K562 (cell line): ENCODE data around the gene CLIP1. TPM values are rescaled to one million over a fixed set of nuclear protein-coding genes. Genes with fewer than 3 reads are reported as not detected.

Source experiments
- ATF1 ChIP-seq, 2 experiments: fragments of 450-650 bp in 1 of 2; IDR thresholded peaks; 2 replicates each; pipeline ENCODE4 v1.6.1; 2016; ENCODE audit warnings: missing compliant biosample characterization in 1 of 2, missing genetic modification characterization in 1 of 2
- C11orf30 ChIP-seq: fragments of 450-650 bp; IDR thresholded peaks from 2 replicates; pipeline ENCODE4 v1.6.1; 2016; ENCODE audit warnings: low read depth, mild to moderate bottlenecking
- CBX2 ChIP-seq: fragments of 200-600 bp; sonication (generic); IDR thresholded peaks from one replicate; pipeline ENCODE4 v1.6.1; 2012; ENCODE audit warnings: mild to moderate bottlenecking, low read length, inconsistent platforms; ENCODE audit not compliant: insufficient read depth, poor library complexity, severe bottlenecking
- CEBPG ChIP-seq, 3 experiments: fragments of 200-800 bp in 1 of 3; sonication (Bioruptor generic) in 1 of 3; sonication (generic) in 1 of 3; formaldehyde crosslinking in 1 of 3; IDR thresholded peaks in 2 of 3; conservative IDR thresholded peaks in 1 of 3; 2 replicates each; pipeline versions ENCODE4 v1.6.1 to v1.8.0; 2016 to 2022; ENCODE audit warnings: missing compliant biosample characterization in 2 of 3, missing genetic modification characterization in 2 of 3, mild to moderate bottlenecking in 1 of 3, missing genetic modification reagents in 1 of 3
- CTCF ChIP-seq, 3 experiments: IDR thresholded peaks in 2 of 3; conservative IDR thresholded peaks in 1 of 3; 2 replicates each; pipeline ENCODE4 v1.5.1; 2011 to 2012; ENCODE audit warnings: low read length in 3 of 3, mild to moderate bottlenecking in 3 of 3, control low read depth in 2 of 3, improper control_type of control experiment in 1 of 3, inconsistent platforms in 1 of 3, low read depth in 1 of 3, mixed read lengths in 1 of 3, moderate library complexity in 1 of 3; ENCODE audit not compliant: insufficient read depth in 2 of 3
- DACH1 ChIP-seq: fragments of 450-650 bp; IDR thresholded peaks from 2 replicates; pipeline ENCODE4 v1.6.1; 2018; ENCODE audit not compliant: partially characterized antibody
- FUS ChIP-seq: fragments of 200-400 bp; formaldehyde crosslinking; optimal IDR thresholded peaks from 2 replicates; pipeline ENCODE3; 2017; ENCODE audit warnings: low read depth, low read length
- HNRNPK ChIP-seq: fragments of 200-400 bp; formaldehyde crosslinking; IDR thresholded peaks from one replicate; pipeline ENCODE4 v1.6.1; 2018; ENCODE audit warnings: mild to moderate bottlenecking, low read depth, low read length; ENCODE audit not compliant: poor library complexity, severe bottlenecking
- HNRNPUL1 ChIP-seq: fragments of 200-400 bp; formaldehyde crosslinking; IDR thresholded peaks from 2 replicates; pipeline ENCODE4 v1.6.1; 2017; ENCODE audit warnings: low read length
- JUND ChIP-seq, 2 experiments: IDR thresholded peaks; 2 replicates in 1 of 2; 3 replicates in 1 of 2; pipeline ENCODE4 v1.6.1; 2011; ENCODE audit warnings: borderline replicate concordance in 2 of 2, low read depth in 2 of 2, low read length in 2 of 2, improper control_type of control experiment in 1 of 2, missing biosample characterization in 1 of 2, missing genetic modification characterization in 1 of 2, missing genetic modification reagents in 1 of 2
- KDM1A ChIP-seq, 2 experiments: fragments of 450-650 bp; IDR thresholded peaks; 2 replicates each; pipeline ENCODE4 v1.6.1; 2016; ENCODE audit warnings: mild to moderate bottlenecking in 2 of 2
- MCM2 ChIP-seq: fragments of 450-650 bp; IDR thresholded peaks from 2 replicates; pipeline ENCODE4 v1.6.1; 2017; ENCODE audit warnings: low read depth, mild to moderate bottlenecking
- MEIS2 ChIP-seq: fragments of 450-650 bp; IDR thresholded peaks from 2 replicates; pipeline ENCODE4 v1.6.1; 2014; ENCODE audit warnings: mild to moderate bottlenecking; ENCODE audit not compliant: partially characterized antibody
- MTA3 ChIP-seq: fragments of 450-650 bp; formaldehyde crosslinking; IDR thresholded peaks from 2 replicates; pipeline ENCODE4 v1.6.1; 2017; ENCODE audit warnings: mild to moderate bottlenecking, borderline replicate concordance
- MYBL2 ChIP-seq, 2 experiments: fragments of 450-650 bp in 1 of 2; sonication (generic) in 1 of 2; formaldehyde crosslinking in 1 of 2; IDR thresholded peaks; 2 replicates each; pipeline versions ENCODE4 v1.6.1 to v1.8.1; 2017 to 2022; ENCODE audit warnings: borderline replicate concordance in 1 of 2, inconsistent platforms in 1 of 2, low read depth in 1 of 2, mild to moderate bottlenecking in 1 of 2, missing genetic modification reagents in 1 of 2, moderate library complexity in 1 of 2
- NFATC3 ChIP-seq: fragments of 450-650 bp; IDR thresholded peaks from 2 replicates; pipeline ENCODE4 v1.6.1; 2017; ENCODE audit warnings: mild to moderate bottlenecking
- NFE2L1 ChIP-seq: fragments of 450-650 bp; IDR thresholded peaks from 2 replicates; pipeline ENCODE4 v1.6.1; 2016; ENCODE audit warnings: missing genetic modification characterization, low read depth, mild to moderate bottlenecking, missing compliant biosample characterization, moderate library complexity, borderline replicate concordance
- NR2C1 ChIP-seq, 2 experiments: fragments of 450-650 bp; IDR thresholded peaks; 2 replicates each; pipeline ENCODE4 v1.6.1; 2017; ENCODE audit warnings: mild to moderate bottlenecking in 2 of 2, antibody characterized with exemption in 1 of 2, inconsistent platforms in 1 of 2, missing compliant biosample characterization in 1 of 2, missing genetic modification characterization in 1 of 2
- POLR2AphosphoS2 ChIP-seq: IDR thresholded peaks from 2 replicates; pipeline ENCODE4 v1.6.1; 2012; ENCODE audit warnings: low read length, improper control_type of control experiment
- POLR2H ChIP-seq: IDR thresholded peaks from 2 replicates; pipeline ENCODE4 v1.6.1; 2016; ENCODE audit warnings: missing genetic modification characterization, low read depth, mild to moderate bottlenecking, control low read depth, missing compliant biosample characterization, moderate library complexity
- SNIP1 ChIP-seq: fragments of 450-650 bp; IDR thresholded peaks from 2 replicates; pipeline ENCODE4 v1.7.1; 2017; ENCODE audit warnings: low read depth, mild to moderate bottlenecking
- ZKSCAN3 ChIP-seq: fragments of 250-450 bp; sonication (Bioruptor Pico); IDR thresholded peaks from 2 replicates; pipeline ENCODE4 v1.4.0; 2020
- ZNF143 ChIP-seq: sonication (generic); formaldehyde crosslinking; IDR thresholded peaks from 2 replicates; pipeline ENCODE4 v1.9.0; 2022; ENCODE audit warnings: mild to moderate bottlenecking, missing genetic modification reagents
- ZNF644 ChIP-seq: fragments of 200-800 bp; sonication (Bioruptor generic); IDR thresholded peaks from 2 replicates; pipeline ENCODE4 v1.6.1; 2016; ENCODE audit warnings: low read depth, missing genetic modification characterization, missing compliant biosample characterization
- ZNF707 ChIP-seq: fragments of 250-450 bp; sonication (Bioruptor Pico); conservative IDR thresholded peaks from 2 replicates; pipeline ENCODE4 v1.8.0; 2022; ENCODE audit warnings: inconsistent platforms, mild to moderate bottlenecking, moderate library complexity
- ZNF77 ChIP-seq: fragments of 250-450 bp; sonication (Bioruptor Pico); IDR thresholded peaks from 2 replicates; pipeline ENCODE4 v1.5.0; 2020
- ZNF830 ChIP-seq: fragments of 250-450 bp; sonication (Bioruptor Pico); IDR thresholded peaks from 2 replicates; pipeline ENCODE4 v1.5.0; 2021; ENCODE audit warnings: mild to moderate bottlenecking
- polyA plus RNA-seq, 8 experiments: library from polyadenylated mRNA; depleted of rRNA in 4 of 8; stranded (reverse) in 5 of 8; unstranded in 3 of 8; fragments of >200 nt; fragmentation: Nextera tagmentation in 2 of 8; fragmentation: Illumina TruSeq in 1 of 8; extraction: Ambion mirVana in 2 of 8; extraction: Trizol in 1 of 8; gene quantifications; 2 replicates each; pipeline versions ENCODE4 v1.2.1 to v1.2.3, GENCODE V29; 2011 to 2014; ENCODE audit warnings: inconsistent platforms in 1 of 8, missing spikeins in 1 of 8
- total RNA-seq, 7 experiments: library from RNA; depleted of rRNA in 6 of 7; stranded (reverse); fragments of >200 nt in 6 of 7; fragmentation: Illumina TruSeq in 2 of 7; extraction: Trizol in 2 of 7; gene quantifications; 2 replicates each; pipeline versions ENCODE4 v1.2.1 to v1.2.3, GENCODE V29; 2011 to 2021; ENCODE audit warnings: low replicate concordance in 1 of 7

The CLIP1 gene
- total and polyA plus RNA-seq, 9 of the 15 experiments (the other 6 are each of a cell fraction or from before 2014, with no cell fraction given): 5.8 to 33.9 (median 27.6) TPM

- TF ChIP-seq ZNF77 (no peak), POLR2AphosphoS2 (0 out of 2 replicates have a peak, but pooled peaks have one; percentile 69), C11orf30 (peak; percentile 100), NFATC3 (no peak), CEBPG (CRISPR knock-in tag; IDR thresholded peaks at IDR 0.05) (no peak; the same call in 1 of the 2 replicates), CEBPG (tag; conservative IDR thresholded peaks at IDR 0.05 in 1 of 2, IDR thresholded peaks at IDR 0.05 in 1 of 2) (no peak), ZNF143 (CRISPR knock-in tag) (no peak), HNRNPK (no peak), ATF1 (CRISPR knock-in tag; IDR thresholded peaks at IDR 0.05) (peak; percentile 70), ATF1 (tag; IDR thresholded peaks at IDR 0.05) (peak; percentile 98), NR2C1 (IDR thresholded peaks at IDR 0.05) (peak; percentile 70), NR2C1 (tag; IDR thresholded peaks at IDR 0.05) (peak; percentile 69), KDM1A (IDR thresholded peaks at IDR 0.05) (no peak), HNRNPUL1 (no peak), SNIP1 (no peak), JUND (IDR thresholded peaks at IDR 0.05; ENCODE audit: borderline replicate concordance, low read depth, low read length) (peak; percentile 43), JUND (tag; IDR thresholded peaks at IDR 0.05; ENCODE audit: borderline replicate concordance, low read depth, low read length) (no peak; the same call in 2 of the 3 replicates), ZKSCAN3 (CRISPR knock-in tag) (no peak), ZNF707 (CRISPR knock-in tag) (no peak), POLR2H (peak; percentile 49), MTA3 (peak; percentile 66; the same call in 1 of the 2 replicates), NFE2L1 (tag) (no peak), ZNF830 (CRISPR knock-in tag) (no peak), FUS (no peak), CBX2 (no peak), MYBL2 (IDR thresholded peaks at IDR 0.05; ENCODE audit: low read depth) (no peak; the same call in 1 of the 2 replicates), MYBL2 (CRISPR knock-in tag; IDR thresholded peaks at IDR 0.05; ENCODE audit: borderline replicate concordance) (no peak), CTCF (IDR thresholded peaks at IDR 0.05 in 2 of 3, conservative IDR thresholded peaks at IDR 0.05 in 1 of 3; ENCODE audit: insufficient read depth in 2 of 3, low read depth in 1 of 3, low read length in 3 of 3) (no peak), ZNF644 (no peak), DACH1 (peak; percentile 69), MEIS2 (peak; percentile 31), MCM2 (no peak)
These were observed 196.6 kb downstream of the CLIP1 start, which contains the start of gene DIABLO (continued) for GRCh38 chr12:122225683-122226365.
